H1 (cell line): ENCODE measurements around the gene ABHD8. TPM values are rescaled to one million over a fixed set of nuclear protein-coding genes. Genes with fewer than 3 reads are reported as not detected.

ENCODE experiments used
- BCL11A ChIP-seq, 2 experiments: IDR thresholded peaks; one replicate each; pipeline ENCODE4 v1.6.1; 2011; ENCODE audit warnings: low read depth in 2 of 2, low read length in 2 of 2, mild to moderate bottlenecking in 2 of 2
- CEBPB ChIP-seq: IDR thresholded peaks from 2 replicates; pipeline ENCODE4 v1.6.1; 2012; ENCODE audit warnings: low read depth, low read length
- CHD1 ChIP-seq: IDR thresholded peaks from 2 replicates; pipeline ENCODE4 v1.6.1; 2012; ENCODE audit warnings: low read depth, low read length, improper control_type of control experiment
- CREB1 ChIP-seq: IDR thresholded peaks from 2 replicates; pipeline ENCODE4 v1.6.1; 2012; ENCODE audit warnings: inconsistent platforms
- CTBP2 ChIP-seq: IDR thresholded peaks from 2 replicates; pipeline ENCODE4 v1.7.0; 2011; ENCODE audit warnings: borderline replicate concordance, mild to moderate bottlenecking, moderate library complexity, mixed read lengths, low read length; ENCODE audit not compliant: insufficient read depth, insufficient read length
- E2F6 ChIP-seq: IDR thresholded peaks from 2 replicates; pipeline ENCODE4 v1.6.1; 2012; ENCODE audit warnings: inconsistent platforms
- EP300 ChIP-seq, 2 experiments: IDR thresholded peaks; 1 replicate in 1 of 2; 2 replicates in 1 of 2; pipeline ENCODE4 v1.6.1; 2011 to 2012; ENCODE audit warnings: low read depth in 2 of 2, low read length in 2 of 2, mild to moderate bottlenecking in 2 of 2, borderline replicate concordance in 1 of 2, inconsistent platforms in 1 of 2, moderate library complexity in 1 of 2
- GABPA ChIP-seq: IDR thresholded peaks from 2 replicates; pipeline ENCODE4 v1.6.1; 2011; ENCODE audit warnings: mild to moderate bottlenecking, low read length, moderate library complexity, borderline replicate concordance; ENCODE audit not compliant: insufficient read depth
- GTF2F1 ChIP-seq: IDR thresholded peaks from 2 replicates; pipeline ENCODE4 v1.6.1; 2012; ENCODE audit warnings: low read depth, low read length, improper control_type of control experiment, borderline replicate concordance
- KDM1A ChIP-seq: fragments of 200-600, 300-600 bp; sonication (generic); IDR thresholded peaks from 2 replicates; pipeline ENCODE4 v1.7.1; 2016; ENCODE audit warnings: mild to moderate bottlenecking, low read length, borderline replicate concordance
- NANOG ChIP-seq: IDR thresholded peaks from 2 replicates; pipeline ENCODE4 v1.6.1; 2011; ENCODE audit warnings: low read length, low read depth, mild to moderate bottlenecking, inconsistent platforms; ENCODE audit not compliant: insufficient read depth, poor library complexity, severe bottlenecking
- NRF1 ChIP-seq: IDR thresholded peaks from 2 replicates; pipeline ENCODE4 v1.6.1; 2011; ENCODE audit warnings: mild to moderate bottlenecking, low read depth, low read length, improper control_type of control experiment
- POU5F1 ChIP-seq: IDR thresholded peaks from 2 replicates; pipeline ENCODE4 v1.6.1; 2011; ENCODE audit warnings: low read depth, mild to moderate bottlenecking, low read length, moderate library complexity
- RFX5 ChIP-seq: IDR thresholded peaks from 2 replicates; pipeline ENCODE4 v1.6.1; 2011; ENCODE audit warnings: low read depth, low read length, improper control_type of control experiment, borderline replicate concordance
- RXRA ChIP-seq: IDR thresholded peaks from 2 replicates; pipeline ENCODE4 v1.6.1; 2011; ENCODE audit warnings: low read depth, mild to moderate bottlenecking, low read length, moderate library complexity; ENCODE audit not compliant: insufficient read depth
- SIN3A ChIP-seq, 2 experiments: IDR thresholded peaks in 1 of 2; conservative IDR thresholded peaks in 1 of 2; 2 replicates each; pipeline ENCODE4 v1.6.1; 2011 to 2012; ENCODE audit warnings: low read length in 2 of 2, improper control_type of control experiment in 1 of 2, low read depth in 1 of 2, mild to moderate bottlenecking in 1 of 2
- SP2 ChIP-seq: IDR thresholded peaks from 2 replicates; pipeline ENCODE4 v1.6.1; 2012; ENCODE audit warnings: mild to moderate bottlenecking, low read length, inconsistent platforms
- ZNF274 ChIP-seq: IDR thresholded peaks from 2 replicates; pipeline ENCODE4 v1.7.0; 2012; ENCODE audit warnings: low read length, borderline replicate concordance; ENCODE audit errors: extremely low read depth
- polyA plus RNA-seq, 7 experiments: library from polyadenylated mRNA; depleted of rRNA in 3 of 7; stranded (reverse) in 5 of 7; unstranded in 2 of 7; fragments of >200 nt in 5 of 7; fragments of 200-250 nt in 2 of 7; gene quantifications; 1 replicate in 5 of 7; 2 replicates in 1 of 7; 4 replicates in 1 of 7; pipeline versions ENCODE4 v1.2.1 to v1.2.3, GENCODE V29; 2011 to 2013; ENCODE audit warnings: missing spikeins in 2 of 7, mixed read lengths in 2 of 7
- total RNA-seq: library from RNA; stranded (reverse); fragmentation: NEBNext Ultra II Directional; extraction: Animal tissue kit (Norgen Biotek cat#: 25700); gene quantifications from 2 replicates; pipeline ENCODE4 v1.2.1, GENCODE V29; 2021

ABHD8 gene
- total and polyA plus RNA-seq, 2 of the 8 experiments (the other 6 are each of a cell fraction or from before 2014, with no cell fraction given): 11.3 to 18.7 TPM

GRCh38 chr19:17305517-17306284 is 2.5 kb upstream of the ABHD8 start, which contains the start of gene MRPL34 (continued):
- TF ChIP-seq EP300 (IDR thresholded peaks at IDR 0.05; ENCODE audit: borderline replicate concordance in 1 of 2, low read depth in 2 of 2, low read length in 2 of 2): peak; percentile 23 to 61; a peak in 1 of 3 replicates
- TF ChIP-seq NANOG: no peak
- TF ChIP-seq POU5F1: no peak
- TF ChIP-seq KDM1A: no peak
- no peak for TF ChIP-seq RXRA
- no peak for TF ChIP-seq GABPA
- peak; percentile 78; the same call in 1 of the 2 replicates for TF ChIP-seq E2F6
- no peak for TF ChIP-seq CHD1
- peak; percentile 92 for TF ChIP-seq NRF1
- TF ChIP-seq CTBP2: no peak
- no peak for TF ChIP-seq ZNF274
- TF ChIP-seq CREB1: no peak
- TF ChIP-seq BCL11A (IDR thresholded peaks at IDR 0.05; ENCODE audit: low read depth in 2 of 2, low read length in 2 of 2): no peak
- peak; percentile 68 to 92; a peak in 2 of 4 replicates for TF ChIP-seq SIN3A (conservative IDR thresholded peaks at IDR 0.05 in 1 of 2, IDR thresholded peaks at IDR 0.05 in 1 of 2; ENCODE audit: low read depth in 1 of 2, low read length in 2 of 2)
- no peak for TF ChIP-seq RFX5
- no peak for TF ChIP-seq GTF2F1
- no peak for TF ChIP-seq SP2
- no peak for TF ChIP-seq CEBPB
